ENCODE results near the gene LCNL1. TPM values are rescaled to one million over a fixed set of nuclear protein-coding genes. Genes with fewer than 3 reads are reported as not detected.

Gene LCNL1
- total RNA-seq, 1 experiment from 2014 or later = not detected

GRCh38 chr9:136937186-136938001, 45.4 kb upstream of the LCNL1 start:
- ChIA-PET POLR2A (interaction anchor here (1.3 kb wide), 1 partner anchor 11 kb away, joined by 4 read pairs; no protein-coding TSS in a partner anchor), CTCF (interaction anchor here (0.7 to 1.3 kb wide), 5 partner anchors 17 to 564 kb away, joined by 3 to 7 read pairs (median 3); partner anchors contain the start of gene CARD9)

GRCh38 chr9:136939431-136939995, 43.3 kb upstream of the LCNL1 start:
- TF ChIP-seq CTCF (IDR thresholded peaks at IDR 0.05; ENCODE audit: unreplicated experiment) = no peak
- peaks cover 6% of the 10 kb centered on the region for H3K4me1 Mint-ChIP-seq (ENCODE audit: insufficient read depth, unreplicated experiment)
- ChIA-PET POLR2A (interaction anchor here (0.6 to 1.4 kb wide), 2 partner anchors 56 to 80 kb away, joined by 4 to 6 read pairs; no protein-coding TSS in a partner anchor), CTCF (interaction anchor here (0.7 to 1.3 kb wide), 2 partner anchors 95 to 97 kb away, joined by 3 to 8 read pairs; partner anchors contain the start of gene AJM1)
- H3K9me3 Mint-ChIP-seq (ENCODE audit: unreplicated experiment) = no peaks in the 10 kb centered on the region
- no peak overlapping the region for H3K4me3 Mint-ChIP-seq (ENCODE audit: unreplicated experiment)
- no peak overlapping the region for H3K27ac Mint-ChIP-seq (ENCODE audit: low read depth, unreplicated experiment)
- intact Hi-C loops (cut with micrococcal nuclease) = no loop called here
- H3K27me3 Mint-ChIP-seq (ENCODE audit: insufficient read depth, unreplicated experiment) = no peaks in the 10 kb centered on the region
- no TSS peak for BruUV-seq (replicated peaks)
- H3K36me3 Mint-ChIP-seq (ENCODE audit: insufficient read depth, unreplicated experiment) = peaks cover 36% of the 10 kb centered on the region
- no peak for DNase-seq (ENCODE audit: unreplicated experiment)

More at GRCh38 chr9:136937186-136938001, 45.4 kb upstream of the LCNL1 start:
- TF ChIP-seq CTCF (IDR thresholded peaks at IDR 0.05; ENCODE audit: unreplicated experiment) = no peak
- BruUV-seq (replicated peaks) = no TSS peak
- Mint-ChIP-seq H3K27ac (ENCODE audit: low read depth, unreplicated experiment) (no peak overlapping the region), H3K36me3 (ENCODE audit: insufficient read depth, unreplicated experiment) (peaks cover 35% of the 10 kb centered on the region), H3K4me3 (ENCODE audit: unreplicated experiment) (no peak overlapping the region), H3K27me3 (ENCODE audit: insufficient read depth, unreplicated experiment) (no peaks in the 10 kb centered on the region), H3K9me3 (ENCODE audit: unreplicated experiment) (no peaks in the 10 kb centered on the region), H3K4me1 (ENCODE audit: insufficient read depth, unreplicated experiment) (peaks cover 12% of the 10 kb centered on the region)
- intact Hi-C loops (cut with micrococcal nuclease) = no loop called here
- no peak for DNase-seq (ENCODE audit: unreplicated experiment)

- intact Hi-C loops (cut with micrococcal nuclease) = loop anchor here (10.0 kb wide), 1 partner anchor 95 kb away; the partner anchor contains the start of genes AJM1 and PHPT1
- no peak for DNase-seq (ENCODE audit: unreplicated experiment)
- Mint-ChIP-seq H3K4me3 (ENCODE audit: unreplicated experiment) (no peak overlapping the region), H3K4me1 (ENCODE audit: insufficient read depth, unreplicated experiment) (peaks cover 6% of the 10 kb centered on the region), H3K9me3 (ENCODE audit: unreplicated experiment) (no peaks in the 10 kb centered on the region), H3K36me3 (ENCODE audit: insufficient read depth, unreplicated experiment) (peaks cover 41% of the 10 kb centered on the region), H3K27ac (ENCODE audit: low read depth, unreplicated experiment) (no peak overlapping the region), H3K27me3 (ENCODE audit: insufficient read depth, unreplicated experiment) (no peaks in the 10 kb centered on the region)
- POLR2A ChIA-PET = interaction anchor here (1.4 kb wide), 1 partner anchor 57 kb away, joined by 6 read pairs; no protein-coding TSS in a partner anchor
- no TSS peak for BruUV-seq (replicated peaks)
- no peak for TF ChIP-seq CTCF (IDR thresholded peaks at IDR 0.05; ENCODE audit: unreplicated experiment)
- CTCF ChIA-PET = interaction anchor here (0.7 to 1.3 kb wide), 2 partner anchors 96 to 98 kb away, joined by 3 to 8 read pairs; partner anchors contain the start of gene AJM1
Observed at GRCh38 chr9:136939996-136940525, 42.7 kb upstream of the LCNL1 start.
